DOHH2 (cell line): ENCODE data around the gene ZBTB4.

ENCODE experiments used
- CTCF ChIP-seq: fragments of 200-600 bp; sonication (generic); IDR thresholded peaks from one replicate; pipeline ENCODE4 v1.5.1; 2014; ENCODE audit warnings: antibody characterized with exemption, mild to moderate bottlenecking, low read depth, low read length; ENCODE audit not compliant: poor library complexity, severe bottlenecking
- EZH2phosphoT487 ChIP-seq: fragments of 200-600 bp; sonication (generic); IDR thresholded peaks from 2 replicates; pipeline ENCODE4 v1.6.1; 2017; ENCODE audit warnings: borderline replicate concordance, mild to moderate bottlenecking, antibody characterized with exemption, low read length, moderate library complexity, mixed read lengths

GRCh38 chr17:7442142-7442541, 37.3 kb downstream of the ZBTB4 start:
- TF ChIP-seq CTCF, result no peak
- TF ChIP-seq EZH2phosphoT487, result no peak
